GM21423 (cell line): Measurements from ENCODE around the gene ARHGAP21.
"Not testable (repeated sequence)": the region's sequence is repeated elsewhere in the genome, so short reads cannot be mapped to it uniquely, and the experiment has no call there.

Source experiments
- ATAC-seq: cut with Tn5 transposase; IDR thresholded peaks from one replicate; pipeline ENCODE4 v1.9.1; 2021; ENCODE audit warnings: mild to moderate bottlenecking, moderate library complexity; ENCODE audit not compliant: unreplicated experiment

Gene ARHGAP21

GRCh38 chr10:24643679-24644209, 79.9 kb downstream of the ARHGAP21 start:
- ATAC-seq: no peak

GRCh38 chr10:24642921-24643678, 80.6 kb downstream of the ARHGAP21 start:
- ATAC-seq: peak; percentile 89

- ATAC-seq: no peak
Observed at GRCh38 chr10:24639124-24639523, 84.6 kb downstream of the ARHGAP21 start.

- no peak for ATAC-seq
Observed at GRCh38 chr10:24625778-24626177, 97.9 kb downstream of the ARHGAP21 start.

GRCh38 chr10:24623383-24623782, 100.3 kb downstream of the ARHGAP21 start:
- ATAC-seq: no peak

GRCh38 chr10:24622781-24623301, 100.8 kb downstream of the ARHGAP21 start:
- no peak for ATAC-seq

GRCh38 chr10:24621035-24621795, 102.5 kb downstream of the ARHGAP21 start:
- not testable (repeated sequence) for ATAC-seq

- not testable (repeated sequence) for ATAC-seq
Observed at GRCh38 chr10:24619994-24620310, 103.7 kb downstream of the ARHGAP21 start.

GRCh38 chr10:24619291-24619993, 104.2 kb downstream of the ARHGAP21 start:
- not testable (repeated sequence) for ATAC-seq

GRCh38 chr10:24618401-24618800, 105.3 kb downstream of the ARHGAP21 start:
- no peak for ATAC-seq

- no peak for ATAC-seq
Observed at GRCh38 chr10:24617771-24618396, 105.8 kb downstream of the ARHGAP21 start.

- no peak for ATAC-seq
Observed at GRCh38 chr10:24616536-24616935, 107.2 kb downstream of the ARHGAP21 start.

- ATAC-seq: no peak
Observed at GRCh38 chr10:24606021-24606420, 117.7 kb downstream of the ARHGAP21 start.

- ATAC-seq: no peak
Observed at GRCh38 chr10:24605141-24605540, 118.5 kb downstream of the ARHGAP21 start.

GRCh38 chr10:24603333-24603732, 120.4 kb downstream of the ARHGAP21 start:
- no peak for ATAC-seq

GRCh38 chr10:24597961-24598360, 125.7 kb downstream of the ARHGAP21 start:
- ATAC-seq: no peak

GRCh38 chr10:24597426-24597825, 126.3 kb downstream of the ARHGAP21 start:
- no peak for ATAC-seq

- ATAC-seq: no peak
Observed at GRCh38 chr10:24596217-24596930, 127.3 kb downstream of the ARHGAP21 start.

- ATAC-seq: no peak
Observed at GRCh38 chr10:24590697-24591457, 132.8 kb downstream of the ARHGAP21 start.
